HG02885 (cell line): ENCODE measurements around the gene CAMK2D.
"Not testable (repeated sequence)": the region's sequence is repeated elsewhere in the genome, so short reads cannot be mapped to it uniquely, and the experiment has no call there.

Source experiments
- ATAC-seq: cut with Tn5 transposase; IDR thresholded peaks from one replicate; pipeline ENCODE4 v1.9.1; 2021; ENCODE audit warnings: mild to moderate bottlenecking; ENCODE audit not compliant: unreplicated experiment, poor library complexity

CAMK2D gene

DNA sequence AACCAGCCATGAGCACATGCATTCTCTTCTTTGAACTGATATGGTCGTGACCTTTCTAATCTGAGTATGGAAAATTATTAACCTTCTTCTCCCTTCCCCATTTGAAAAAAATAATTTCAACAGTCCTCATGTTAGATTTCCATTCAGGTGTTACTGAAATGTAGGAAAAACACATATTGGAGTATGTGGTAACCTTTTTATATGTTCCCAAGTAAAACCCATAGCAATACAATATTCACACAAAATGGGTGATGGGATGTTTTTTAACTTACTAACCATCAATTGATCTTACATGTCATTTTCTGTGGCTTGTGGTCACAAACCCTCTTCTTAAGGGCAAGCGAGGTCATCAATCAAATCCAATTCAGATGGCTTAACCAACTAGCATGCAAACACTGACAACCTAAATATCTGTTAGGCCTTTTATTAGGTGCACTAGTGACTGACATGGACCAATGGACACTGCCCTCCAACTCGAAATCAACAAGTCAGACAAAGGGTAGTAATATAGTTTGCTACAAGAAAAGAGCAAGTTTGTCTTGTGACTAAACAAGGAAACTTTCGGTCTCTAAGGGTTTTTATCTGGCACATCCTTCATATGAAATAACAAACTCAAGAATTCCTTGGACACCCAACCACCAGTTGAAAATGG lies 74.3 kb downstream of the CAMK2D start:
- no peak for ATAC-seq

DNA sequence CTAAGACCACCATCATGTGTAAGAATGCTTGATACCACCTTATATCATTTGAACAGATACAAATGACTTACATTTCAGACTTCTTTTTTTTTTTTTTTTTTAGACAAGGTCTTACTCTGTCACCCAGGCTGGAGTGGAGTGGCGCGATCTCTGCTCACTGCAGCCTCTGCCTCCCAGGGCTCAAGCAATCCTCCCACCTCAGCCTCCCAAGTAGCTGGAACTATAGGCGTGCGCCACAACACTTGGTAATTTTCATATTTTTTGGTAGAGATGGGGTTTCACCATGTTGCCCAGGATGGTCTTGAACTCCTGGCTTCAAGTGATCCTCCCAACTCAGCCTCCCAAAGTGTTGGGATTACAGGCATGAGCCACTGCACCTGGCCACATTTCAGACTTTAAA lies 76.4 kb downstream of the CAMK2D start:
- ATAC-seq = not testable (repeated sequence)

DNA sequence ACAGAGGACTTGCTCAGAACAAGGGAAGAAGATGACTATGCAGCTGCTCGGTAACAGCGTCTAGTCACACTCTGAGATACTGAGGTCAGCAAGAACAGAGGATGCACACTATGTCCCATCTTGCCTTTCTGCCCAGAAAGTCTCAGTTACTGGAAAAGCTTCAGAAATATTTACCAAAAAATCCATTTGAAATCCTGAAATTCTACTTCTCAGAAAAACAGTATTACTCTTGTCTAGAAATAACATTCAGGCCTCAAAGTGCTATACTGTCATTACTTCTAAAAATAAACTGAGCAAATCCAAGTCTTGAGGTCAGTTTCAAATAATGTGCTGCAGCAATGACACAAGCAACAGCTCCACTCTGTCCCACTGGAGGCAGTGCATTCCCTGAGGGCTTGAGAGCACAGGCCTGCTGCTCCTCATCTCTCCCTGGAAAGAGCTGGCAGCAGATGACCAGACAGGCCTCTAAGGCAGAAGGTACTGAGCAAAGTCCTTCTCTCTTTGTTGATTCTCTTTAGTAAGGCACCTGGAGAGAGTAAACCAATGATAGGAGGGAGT lies 76.9 kb downstream of the CAMK2D start:
- no peak for ATAC-seq

DNA sequence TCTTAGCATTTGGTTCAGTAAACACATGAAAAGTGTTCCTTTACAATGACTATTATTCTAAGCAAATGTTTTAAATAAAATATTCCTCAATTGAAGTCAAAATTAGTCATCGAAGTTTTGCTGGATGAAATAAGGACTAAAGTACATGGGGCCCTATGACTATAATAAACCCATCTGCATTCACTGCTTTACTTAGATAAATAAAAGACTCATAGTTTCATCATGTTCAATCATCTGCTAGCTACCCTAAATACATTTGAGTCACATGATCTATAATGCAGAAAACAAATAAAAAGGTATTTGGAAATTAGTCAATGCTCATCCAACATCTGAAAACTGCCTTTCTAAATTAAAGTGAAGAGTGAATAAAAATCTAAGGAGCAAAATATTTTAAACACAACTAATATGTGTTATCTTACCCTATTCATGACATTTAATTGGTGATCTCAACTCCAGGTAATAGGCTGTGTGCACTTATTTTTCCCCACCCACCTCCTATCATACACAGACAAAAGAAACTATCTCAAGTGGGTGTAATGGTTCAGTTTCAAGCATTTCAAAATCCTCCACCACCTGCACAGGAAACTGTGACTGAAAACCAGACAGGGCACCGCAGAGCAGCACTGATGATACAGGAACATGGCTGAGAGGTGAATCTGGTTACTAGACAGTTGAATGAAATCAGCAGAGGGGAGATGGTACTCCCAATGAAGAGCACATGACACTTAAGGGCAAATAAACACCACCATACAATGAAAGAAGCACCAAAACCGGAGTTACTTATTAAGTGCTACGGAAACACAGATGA lies 78.6 kb downstream of the CAMK2D start:
- peak; percentile 99 for ATAC-seq

DNA sequence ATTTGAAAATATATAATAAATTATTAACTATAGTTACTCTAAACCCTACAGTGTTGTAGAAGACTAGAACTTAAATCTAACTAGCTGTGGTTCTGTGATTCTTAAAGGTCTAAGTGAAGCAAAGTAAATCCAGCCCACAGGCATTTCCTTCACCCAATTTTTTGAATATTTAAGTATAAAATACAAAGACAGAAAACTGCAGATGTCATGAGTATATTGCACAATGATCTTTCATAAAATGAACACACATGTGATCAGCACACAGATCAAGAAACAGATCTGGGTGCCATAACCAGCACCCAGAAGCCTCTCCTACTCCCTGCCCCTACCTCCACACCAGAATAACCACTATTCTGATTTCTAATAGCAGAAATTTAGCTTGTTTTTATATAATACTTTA lies 82.9 kb downstream of the CAMK2D start:
- no peak for ATAC-seq

DNA sequence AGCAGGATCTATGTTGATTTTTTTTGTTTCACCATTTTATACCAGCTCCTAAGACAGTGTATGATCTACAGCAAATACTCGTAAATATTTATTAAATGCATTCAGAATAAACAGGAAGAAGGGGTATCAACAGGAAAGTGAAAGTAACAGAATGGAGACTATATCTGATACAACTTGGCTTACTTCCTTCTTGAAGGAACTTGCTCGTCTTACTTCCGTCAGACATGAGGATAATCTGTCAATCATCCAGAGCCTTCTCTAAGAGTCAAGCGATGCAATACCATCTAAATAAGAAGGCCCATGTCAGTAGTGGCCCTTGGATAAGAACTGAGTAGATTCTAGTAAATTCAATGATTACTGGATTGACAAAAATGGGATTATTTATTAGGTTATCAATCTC lies 84.2 kb downstream of the CAMK2D start:
- no peak for ATAC-seq

DNA sequence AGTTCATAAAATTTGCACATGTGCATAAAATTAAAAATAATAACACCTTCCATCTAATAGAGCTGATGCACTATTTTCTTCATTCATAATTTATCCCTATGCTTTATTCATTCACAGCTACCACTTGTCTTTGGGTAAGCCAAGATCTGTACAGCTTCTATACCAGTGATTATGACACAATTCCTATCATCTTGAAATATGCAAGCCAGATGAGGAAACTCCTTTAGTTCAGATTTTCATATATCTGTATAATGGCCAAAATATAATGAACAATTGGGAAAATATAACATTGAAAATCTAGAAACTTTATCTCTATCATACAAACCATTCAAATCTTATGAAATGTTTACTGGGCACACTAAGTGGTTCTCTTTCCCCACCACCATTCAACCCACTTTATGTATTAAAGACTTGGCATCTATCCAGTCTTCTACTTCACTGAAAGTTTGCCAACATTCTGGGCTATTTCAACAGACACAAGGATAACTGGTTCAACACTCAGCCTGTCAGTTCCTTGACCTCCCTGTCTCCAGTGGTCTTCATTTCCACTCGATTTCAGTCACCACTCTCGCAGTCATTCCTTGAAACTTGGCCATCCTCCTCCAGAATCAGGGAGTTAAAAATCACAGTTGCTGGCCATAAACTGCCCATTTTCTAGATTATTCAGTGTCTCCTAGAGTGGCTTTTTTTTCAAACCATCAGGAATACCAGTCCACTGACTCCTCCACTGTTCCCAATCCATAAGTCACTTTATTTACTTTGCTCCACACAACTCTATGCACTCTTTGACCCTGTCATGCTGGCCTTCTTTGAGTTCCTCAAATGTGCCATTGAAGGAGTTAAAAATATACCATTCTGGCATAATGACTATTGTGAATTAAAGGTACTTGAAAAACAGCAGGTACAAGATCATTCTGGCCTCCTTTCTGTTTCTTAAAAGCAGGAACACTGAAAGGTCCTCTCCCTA lies 85.5 kb downstream of the CAMK2D start:
- ATAC-seq = no peak

DNA sequence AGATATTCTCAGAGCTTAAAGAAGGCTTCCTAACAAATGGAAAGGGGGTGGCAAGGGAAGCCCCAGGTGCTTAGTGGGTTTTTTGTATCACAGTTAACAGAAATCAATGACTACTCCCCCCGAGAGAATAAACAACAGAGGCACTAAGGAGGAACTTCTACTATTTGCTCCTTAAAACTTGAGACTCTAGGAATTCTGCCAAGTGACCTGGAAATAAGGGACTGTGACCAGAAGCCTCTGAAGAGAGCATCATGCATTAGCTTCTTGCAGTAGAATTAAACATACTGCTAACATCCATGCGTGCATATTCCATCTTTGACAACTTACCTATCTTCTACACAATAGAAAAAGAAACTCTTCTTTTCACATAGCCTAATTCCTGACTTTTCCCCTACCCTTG lies 86.8 kb downstream of the CAMK2D start:
- no peak for ATAC-seq

DNA sequence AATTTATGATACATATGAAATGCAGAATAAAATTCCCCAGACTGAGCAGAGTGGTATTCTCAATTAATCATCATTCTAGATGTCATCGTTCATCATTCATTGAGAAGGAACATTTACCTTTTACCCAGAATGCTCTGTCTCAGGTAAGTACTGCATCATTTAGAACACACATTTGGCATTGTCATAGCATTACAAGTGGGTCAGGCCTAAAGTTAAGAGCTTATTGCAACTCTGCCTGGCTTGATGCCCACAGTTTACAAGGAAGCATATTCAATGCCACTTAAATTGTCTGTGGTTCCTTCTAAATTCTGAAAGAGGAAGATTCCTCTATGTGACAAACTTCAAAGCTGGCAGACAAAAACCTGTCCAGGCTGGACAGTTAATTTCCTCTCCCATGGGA lies 87.3 kb downstream of the CAMK2D start:
- ATAC-seq = no peak

DNA sequence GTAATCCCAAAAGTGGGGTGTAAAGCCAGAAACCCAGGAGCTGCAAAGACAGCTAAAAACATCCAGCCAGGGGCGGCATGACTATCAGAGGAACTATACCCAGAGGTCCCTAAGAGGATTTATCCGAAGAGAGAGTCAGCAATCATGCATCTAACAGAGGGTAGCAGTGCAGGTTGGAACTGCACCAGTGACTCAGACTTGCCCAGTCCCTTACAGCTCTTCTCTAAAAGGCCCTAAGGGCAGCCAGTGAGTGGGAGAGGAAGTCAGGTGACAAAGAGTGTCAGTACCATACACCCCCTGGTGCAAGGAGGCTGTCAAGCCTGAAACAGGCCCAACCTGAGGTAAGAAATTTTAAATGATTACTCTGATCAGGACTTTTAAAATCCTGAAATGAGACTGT lies 88.1 kb downstream of the CAMK2D start:
- ATAC-seq = peak; percentile 95

DNA sequence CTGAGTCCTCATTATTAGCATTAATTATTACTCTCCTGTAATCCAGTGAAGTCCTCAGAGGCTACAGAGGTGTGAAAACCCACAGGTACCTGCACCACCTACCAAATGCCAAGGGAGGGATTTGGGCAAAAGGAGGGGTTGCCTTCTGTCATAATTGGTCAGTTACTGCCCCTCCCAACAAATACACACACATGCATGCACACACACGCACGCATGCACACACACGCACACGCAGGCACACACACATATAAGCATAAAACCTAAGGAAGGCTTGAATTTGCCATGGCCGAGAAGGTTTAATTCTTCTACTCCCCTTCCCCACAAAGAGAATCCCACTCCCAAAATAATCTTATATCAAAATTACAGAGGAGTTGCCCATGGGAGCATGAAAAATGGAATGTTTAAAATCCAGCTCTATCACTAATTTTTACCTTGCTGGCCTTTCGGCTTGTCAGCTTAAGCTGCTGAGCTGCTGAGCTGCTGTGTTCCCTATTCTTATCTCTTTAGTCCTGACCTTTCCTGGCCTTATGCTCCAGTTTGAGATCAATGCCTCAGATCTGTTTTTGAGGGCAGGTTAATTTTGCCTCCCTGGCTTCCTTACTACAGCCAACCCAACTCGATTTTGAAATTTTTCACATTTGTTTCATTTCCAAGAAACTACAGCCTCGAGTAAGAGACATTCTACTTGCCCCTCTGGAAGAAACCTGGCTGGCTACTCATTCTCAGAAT lies 95.0 kb downstream of the CAMK2D start:
- no peak for ATAC-seq

DNA sequence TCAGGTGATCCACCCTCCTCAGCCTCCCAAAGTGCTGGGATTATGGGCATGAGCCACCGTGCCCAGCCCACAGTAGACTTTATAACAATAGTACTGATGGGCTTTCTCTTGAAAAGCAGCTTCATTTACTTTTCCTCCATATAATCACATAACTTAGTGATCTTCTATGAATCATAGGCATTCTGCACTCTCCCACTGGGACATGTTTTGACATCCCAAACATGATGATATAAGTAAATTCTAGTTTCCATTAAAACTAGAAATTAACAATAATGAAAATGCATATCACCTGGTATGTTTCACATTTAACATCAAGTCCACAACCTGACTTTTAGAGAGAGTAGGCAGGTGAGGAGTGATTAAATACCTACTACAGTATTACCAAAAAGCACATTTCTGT lies 96.5 kb downstream of the CAMK2D start:
- no peak for ATAC-seq

DNA sequence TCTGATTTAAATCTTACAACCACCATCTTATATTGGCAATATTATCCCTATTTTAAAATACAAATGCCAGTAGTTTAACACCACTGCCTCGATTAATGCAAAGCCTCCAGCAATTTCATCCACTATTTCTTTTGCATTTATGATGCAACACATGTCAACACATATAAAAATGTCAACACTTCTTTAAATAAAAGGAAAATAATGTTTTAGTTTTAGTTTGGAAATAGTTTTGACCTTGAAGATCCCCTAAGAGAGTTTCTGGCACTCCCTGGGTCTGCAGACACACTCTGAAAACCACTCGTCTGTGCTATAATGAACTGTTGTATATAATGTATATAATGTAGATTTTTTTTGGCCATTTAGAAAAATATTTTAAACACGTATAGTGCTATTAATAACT lies 99.0 kb downstream of the CAMK2D start:
- ATAC-seq = no peak

DNA sequence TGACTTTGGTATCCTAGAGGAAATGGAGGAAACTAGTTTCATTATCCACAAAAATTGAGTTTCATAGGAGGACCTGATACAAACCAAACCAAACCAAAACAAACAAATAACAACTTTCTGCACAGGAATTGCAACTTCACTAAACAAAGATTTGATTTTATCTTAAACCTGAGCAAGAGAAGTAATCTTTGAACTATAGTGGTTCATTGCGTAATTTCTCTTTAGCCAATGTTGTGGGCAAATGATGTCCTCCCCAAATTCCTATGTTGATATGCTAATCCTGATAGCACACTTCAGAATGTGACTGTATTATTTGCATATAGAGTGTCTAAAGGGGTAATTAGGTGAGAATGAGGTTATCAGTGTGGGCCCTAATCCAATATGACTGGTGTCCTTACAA lies 102.4 kb downstream of the CAMK2D start:
- no peak for ATAC-seq

DNA sequence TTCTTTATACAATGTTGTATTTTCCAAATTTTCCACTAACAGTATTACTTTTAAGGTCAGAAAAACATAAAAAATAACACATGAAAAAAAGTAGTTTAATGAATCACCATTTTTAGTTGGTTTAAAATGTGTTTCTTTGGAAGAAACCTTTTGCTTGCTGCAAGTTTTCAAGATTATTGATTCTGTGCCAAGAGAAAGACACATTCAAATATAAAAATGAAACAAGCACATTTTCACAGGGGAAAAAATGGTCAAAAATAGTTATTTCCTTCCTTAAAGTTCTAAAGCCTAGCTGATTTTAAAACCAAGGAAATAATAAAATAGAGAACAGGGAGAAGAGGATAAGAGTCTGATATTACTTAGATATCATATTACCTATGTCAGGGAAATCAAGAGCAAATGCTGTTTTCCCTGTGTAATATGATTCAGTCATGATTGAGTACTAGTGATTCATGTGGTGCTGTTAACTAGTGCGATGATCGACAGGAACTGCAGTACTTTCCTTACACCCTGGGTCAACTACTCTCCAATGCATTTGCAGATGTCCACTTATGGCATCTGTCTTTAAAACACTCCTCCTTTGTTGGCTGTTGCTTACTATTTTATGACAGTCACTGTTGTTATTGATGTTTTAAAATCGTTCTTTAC lies 103.8 kb downstream of the CAMK2D start:
- ATAC-seq = no peak

DNA sequence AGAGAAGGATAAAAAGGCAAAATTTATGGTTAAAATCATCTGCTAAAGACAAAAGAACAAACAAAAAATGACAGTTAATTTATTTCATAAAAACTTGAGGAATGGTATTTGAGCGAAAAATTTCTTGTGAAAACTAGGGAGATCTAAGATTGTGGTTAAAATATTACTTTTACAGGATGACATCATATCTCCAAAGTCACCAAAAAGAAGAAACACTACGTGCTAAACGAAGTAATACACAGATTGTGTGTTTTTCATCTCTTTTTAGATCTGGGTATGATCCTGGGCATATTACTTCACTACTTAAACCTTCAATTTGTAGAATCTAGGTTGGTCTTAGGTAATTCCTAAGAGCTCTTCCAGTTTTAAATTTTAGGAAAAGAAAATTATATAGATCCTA lies 107.7 kb downstream of the CAMK2D start:
- no peak for ATAC-seq

DNA sequence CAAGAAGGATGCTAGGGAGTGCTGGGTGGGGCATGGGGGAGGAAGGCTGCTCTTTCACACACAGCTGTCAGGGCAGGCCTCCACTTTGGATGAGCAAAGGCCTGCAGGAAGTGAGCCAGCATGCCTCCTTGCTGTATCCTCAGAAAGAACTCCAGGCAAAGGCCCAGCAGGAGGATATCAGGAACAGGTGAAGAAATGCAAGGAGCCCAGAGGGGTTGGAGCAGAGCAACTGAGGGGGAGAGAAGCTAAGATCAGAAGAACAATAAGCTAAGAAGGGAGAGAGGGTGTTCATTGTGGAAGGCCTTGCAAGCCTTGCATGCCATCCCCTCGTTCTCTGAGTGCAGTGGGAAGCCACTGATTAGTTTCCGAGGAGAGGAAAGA lies 115.1 kb downstream of the CAMK2D start:
- no peak for ATAC-seq

DNA sequence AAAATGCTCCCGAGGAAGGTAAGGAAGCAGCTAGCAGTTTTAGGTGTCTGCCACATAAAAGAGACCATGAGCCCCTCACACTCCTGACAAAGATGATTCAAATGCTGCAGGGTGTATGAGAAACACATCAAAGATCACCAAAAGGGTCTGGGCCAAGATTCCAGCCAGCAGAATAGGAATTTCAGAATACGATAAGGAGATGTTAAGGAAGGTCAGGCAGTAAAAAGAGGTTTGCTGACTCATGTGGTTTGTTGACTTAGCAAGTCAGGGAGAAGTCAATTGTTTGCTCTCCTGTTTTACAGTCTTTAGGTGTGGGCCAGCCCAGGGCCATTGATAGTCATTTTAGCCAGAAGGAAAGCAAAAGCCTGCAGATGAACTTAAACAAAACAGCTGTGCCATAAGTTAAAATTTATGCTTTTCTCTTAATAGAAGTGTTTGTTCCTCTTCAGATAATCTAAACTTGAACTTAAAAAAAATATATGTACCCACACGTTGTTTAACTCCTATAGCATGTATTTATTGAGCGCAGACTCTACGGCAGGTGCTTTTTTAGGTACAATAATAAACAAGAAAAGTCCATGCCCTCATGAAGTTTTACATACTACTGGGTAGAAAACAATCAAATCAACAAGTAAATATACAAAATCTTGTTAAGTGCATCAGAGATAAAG lies 115.6 kb downstream of the CAMK2D start:
- no peak for ATAC-seq

DNA sequence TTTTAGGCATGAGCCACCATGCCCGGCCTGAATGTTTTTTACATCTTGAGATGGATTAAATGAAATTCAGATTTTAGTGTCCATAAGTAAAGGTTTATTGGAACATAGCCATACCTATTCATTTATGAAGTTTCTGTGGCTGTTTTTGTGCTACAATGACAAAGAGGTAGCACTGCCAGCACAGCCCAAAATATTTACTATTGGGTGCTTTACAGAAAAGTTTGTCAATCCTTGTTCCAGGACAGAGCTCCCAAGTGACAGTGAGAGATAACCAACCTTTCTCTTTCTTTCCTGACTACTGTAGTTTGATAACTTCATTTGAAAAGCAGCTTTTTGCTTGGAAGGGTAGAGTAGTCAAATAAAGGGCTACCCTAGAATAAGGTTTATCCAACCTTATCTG lies 116.2 kb downstream of the CAMK2D start:
- no peak for ATAC-seq
